Ramos (cell line): ENCODE results near the gene TMEM130.
"Not testable (repeated sequence)": the region's sequence is repeated elsewhere in the genome, so short reads cannot be mapped to it uniquely, and the experiment has no call there.

Experiments used
- in situ Hi-C: fragments of 300-500 bp; cut with MboI; formaldehyde crosslinking; loops from one replicate; pipeline ENCODE4 v1.14.3; 2022; ENCODE audit warnings: low sequenced_read_pairs; ENCODE audit not compliant: unreplicated experiment

Gene TMEM130

DNA sequence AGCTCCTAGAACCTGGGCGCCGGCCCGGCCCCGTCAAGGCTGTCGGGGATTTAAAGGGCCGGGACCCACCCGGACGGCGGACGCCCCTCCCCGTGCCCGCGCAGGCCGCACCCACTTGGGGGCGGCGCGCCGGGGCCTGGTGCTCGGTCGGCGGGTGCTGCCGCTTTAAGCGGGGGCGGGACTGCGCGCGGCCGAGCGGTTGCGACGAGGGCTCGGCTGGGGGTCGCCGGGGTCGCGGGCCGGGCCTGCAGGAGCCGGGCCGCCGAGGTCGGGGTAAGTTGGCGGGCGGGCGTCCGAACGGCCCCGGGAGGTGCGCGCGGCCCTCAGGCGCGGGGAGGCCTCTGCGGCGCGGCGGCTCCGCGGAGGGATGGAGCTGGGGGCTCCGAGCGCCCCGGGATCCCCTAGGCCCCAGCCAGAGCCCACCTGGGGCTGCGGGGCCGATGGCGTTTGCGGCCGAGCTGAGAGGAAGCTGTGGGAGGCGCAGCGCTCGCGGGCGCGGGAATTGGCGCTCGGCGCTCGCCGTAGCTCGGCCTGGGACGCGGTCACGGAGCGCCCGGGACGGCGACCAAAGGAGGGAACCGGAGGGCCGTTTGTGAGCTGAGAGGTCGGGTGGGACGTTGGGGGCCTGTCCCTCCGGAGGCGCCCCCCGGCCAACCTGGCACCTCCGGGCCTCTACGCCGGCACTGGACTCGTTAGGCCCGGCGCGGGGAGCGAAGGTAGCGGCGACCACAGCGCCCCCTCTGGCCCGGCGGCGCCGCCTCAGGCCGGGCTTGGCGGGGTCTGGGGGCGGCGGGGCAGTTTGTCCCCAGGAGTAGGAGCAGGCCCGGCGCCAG, 8.8 kb upstream of the TMEM130 start, which contains the start of gene TRRAP:
TRRAP (plus strand) TSS at position 168 of the 833 bp plus-strand sequence. CDS start 2,619 bp downstream, outside the sequence.
- in situ Hi-C loops: no loop called here

DNA sequence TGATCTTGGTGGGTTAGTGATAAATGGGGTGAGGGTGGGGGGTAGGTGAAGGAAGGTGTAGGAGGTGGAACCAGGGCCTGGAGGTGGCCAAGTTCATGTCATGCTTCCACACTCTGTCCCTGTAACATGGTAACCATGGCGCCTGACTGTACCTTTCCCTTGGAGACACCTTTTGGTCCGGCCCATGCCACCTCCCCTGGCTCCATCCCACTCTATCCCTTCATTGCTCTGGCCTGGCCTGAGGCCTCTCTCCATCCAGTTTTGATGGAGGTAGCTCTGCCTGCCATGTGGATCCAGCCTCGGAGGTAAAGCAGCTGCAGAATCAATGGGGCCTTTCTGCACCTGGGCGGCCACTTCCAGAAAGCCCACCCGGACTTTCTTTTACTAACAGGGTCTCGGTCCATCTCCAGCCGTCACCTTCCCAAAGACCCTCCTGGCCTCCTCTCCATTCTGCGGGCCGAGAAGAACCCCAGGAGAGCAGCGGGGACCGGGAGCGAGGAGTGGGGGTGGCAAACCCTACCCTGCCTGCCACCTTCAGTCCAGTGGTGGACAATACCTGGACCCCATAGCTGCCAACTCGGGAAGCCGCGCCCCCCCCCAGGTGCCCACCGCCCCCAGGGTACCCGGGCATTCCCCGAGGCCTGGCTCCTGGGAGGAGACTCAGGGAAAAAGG, 8.0 kb upstream of the TMEM130 start:
- in situ Hi-C loops: no loop called here

- in situ Hi-C loops: no loop called here
Measured at GRCh38 chr7:98877146-98877545, 7.3 kb upstream of the TMEM130 start.

- in situ Hi-C loops: no loop called here
Measured at GRCh38 chr7:98875501-98875900, 5.7 kb upstream of the TMEM130 start.

GRCh38 chr7:98874942-98875341, 5.1 kb upstream of the TMEM130 start:
- in situ Hi-C loops: no loop called here

GRCh38 chr7:98873610-98874009, 3.8 kb upstream of the TMEM130 start:
- in situ Hi-C loops: not testable (repeated sequence)

DNA sequence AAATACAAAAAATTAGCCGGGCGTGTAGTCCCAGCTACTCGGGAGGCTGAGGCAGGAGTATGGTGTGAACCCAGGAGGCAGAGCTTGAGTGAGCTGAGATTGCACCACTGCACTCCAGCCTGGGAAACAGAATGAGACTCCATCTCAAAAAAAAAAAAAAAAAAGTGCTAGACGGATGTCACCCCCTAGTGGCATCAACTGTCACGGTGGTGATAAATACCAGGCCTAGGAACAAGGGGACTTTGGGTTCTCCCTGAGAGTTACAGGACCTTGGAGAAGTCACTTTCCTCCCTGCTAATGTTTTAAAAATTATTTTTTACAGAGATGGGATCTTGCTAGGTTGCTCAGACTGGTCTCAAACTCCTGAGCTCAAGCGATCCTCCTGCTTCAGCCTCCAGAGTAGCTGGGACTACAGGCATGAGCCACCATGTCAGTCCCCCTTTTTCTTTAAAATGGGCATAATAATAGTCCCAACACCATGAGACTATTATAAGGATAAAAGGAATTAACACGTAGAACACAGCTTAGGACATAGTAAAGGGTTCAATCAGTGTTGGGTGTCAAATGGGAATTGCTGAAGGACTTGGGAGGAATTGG, 2.6 kb upstream of the TMEM130 start:
- in situ Hi-C loops: no loop called here

- in situ Hi-C loops: no loop called here
Measured at GRCh38 chr7:98870807-98871491, 1.1 kb upstream of the TMEM130 start.

DNA sequence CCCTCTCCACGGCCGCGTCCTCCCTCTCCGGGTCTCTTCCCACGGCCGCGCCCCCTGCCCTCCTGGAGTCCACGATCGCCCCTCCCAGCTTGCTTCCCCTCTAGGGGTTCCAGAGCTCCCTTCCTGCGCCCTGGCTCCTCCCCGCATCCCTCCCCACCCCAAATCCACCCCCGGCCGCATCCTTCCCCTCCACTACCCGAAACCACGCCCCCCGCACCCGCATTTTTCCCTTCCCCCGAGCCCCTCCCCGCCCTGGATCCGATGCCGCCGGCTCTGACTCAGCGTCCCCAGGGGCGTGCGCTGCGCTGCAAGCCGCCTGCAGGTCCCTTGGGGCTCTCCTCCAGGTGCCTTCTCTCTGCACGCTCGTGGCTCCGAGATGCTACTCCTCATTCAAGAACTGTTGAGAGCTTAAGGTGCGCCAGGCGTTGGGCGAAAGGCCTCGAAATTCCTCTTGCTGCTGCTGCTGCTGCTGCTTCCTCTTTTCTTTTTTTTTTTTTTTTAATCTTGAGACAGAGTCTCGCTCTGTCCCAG, 372 bp upstream of the TMEM130 start:
- in situ Hi-C loops: no loop called here

- in situ Hi-C loops: no loop called here
Measured at GRCh38 chr7:98869027-98869596, 702 bp downstream of the TMEM130 start.

- in situ Hi-C loops: no loop called here
Measured at GRCh38 chr7:98868450-98868849, 1.4 kb downstream of the TMEM130 start.

GRCh38 chr7:98866765-98867164, 3.0 kb downstream of the TMEM130 start:
- in situ Hi-C loops: no loop called here

DNA sequence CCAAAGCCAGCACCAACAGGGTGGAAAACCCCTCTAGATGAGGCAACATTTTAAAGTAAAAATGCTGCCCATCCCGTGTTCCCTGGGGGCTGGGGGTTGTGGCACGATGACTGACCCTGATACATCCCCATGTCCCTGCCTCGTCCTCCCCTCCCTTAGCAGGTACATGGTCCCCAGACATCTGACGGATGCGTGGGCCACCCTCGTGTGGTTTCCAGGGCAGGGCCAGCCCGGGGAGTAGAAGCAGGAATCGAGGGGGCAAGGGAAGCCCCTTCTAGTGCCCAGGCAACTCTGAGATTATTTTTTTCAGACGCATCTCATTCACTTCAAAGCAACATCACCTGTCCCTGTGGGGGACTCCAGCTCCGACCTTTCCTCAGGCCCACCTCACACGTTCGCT, 3.5 kb downstream of the TMEM130 start:
- in situ Hi-C loops: no loop called here

DNA sequence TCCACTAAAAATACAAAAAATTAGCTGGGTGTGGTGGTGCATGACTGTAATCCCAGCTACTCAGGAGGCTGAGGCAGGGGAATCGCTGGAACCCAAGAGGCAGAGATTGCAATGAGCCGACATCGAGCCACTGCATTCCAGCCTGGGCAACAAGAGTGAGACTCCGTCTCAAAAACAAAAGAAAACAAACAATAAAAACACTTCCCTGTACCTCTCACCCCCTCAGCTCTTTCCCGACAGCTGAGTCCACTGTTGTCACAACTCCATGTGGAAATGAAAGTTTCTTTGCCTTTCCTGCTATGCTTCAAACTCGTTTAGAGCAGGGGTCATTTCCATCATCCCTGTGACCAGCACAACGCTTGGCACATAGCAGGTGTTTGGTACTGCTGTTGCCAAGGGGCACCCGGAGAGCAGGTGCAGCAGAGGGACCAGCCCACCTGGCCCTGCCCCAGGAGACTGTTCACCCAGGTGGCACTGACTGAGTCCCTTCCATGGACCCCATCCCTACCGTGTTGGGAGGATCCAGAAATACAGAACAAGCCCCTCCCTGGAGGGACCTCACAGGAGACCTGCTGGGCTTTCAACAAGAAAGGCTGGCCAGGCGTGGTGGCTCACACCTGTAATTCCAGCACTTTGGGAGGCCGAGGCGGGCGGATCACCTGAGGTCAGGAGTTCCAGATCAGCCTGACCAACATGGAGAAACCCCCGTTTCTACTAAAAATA, 4.9 kb downstream of the TMEM130 start:
- in situ Hi-C loops: no loop called here

DNA sequence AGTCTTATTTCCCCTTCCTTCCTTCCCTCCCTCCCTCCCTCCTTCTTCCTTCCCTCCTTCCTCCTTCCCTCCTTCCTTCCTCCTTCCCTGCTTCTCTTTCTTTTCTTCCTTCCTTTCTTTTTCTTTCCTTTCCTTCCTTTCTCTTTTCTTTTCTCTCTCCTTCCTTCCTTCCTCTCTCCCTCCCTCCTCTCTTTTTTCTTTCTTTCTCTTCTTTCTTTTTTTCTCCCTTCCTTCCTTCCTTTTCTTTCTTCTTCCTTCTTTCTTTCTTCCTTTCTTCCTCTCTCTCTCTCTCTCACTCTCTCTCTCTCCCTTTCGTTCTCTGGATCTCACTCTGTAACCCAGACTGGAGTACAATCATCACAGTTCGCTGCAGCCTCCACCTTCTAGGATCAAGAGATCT, 6.2 kb downstream of the TMEM130 start:
- in situ Hi-C loops: no loop called here

GRCh38 chr7:98862716-98863420, 6.9 kb downstream of the TMEM130 start:
- in situ Hi-C loops: no loop called here

- in situ Hi-C loops: no loop called here
Measured at GRCh38 chr7:98862203-98862602, 7.6 kb downstream of the TMEM130 start.

- in situ Hi-C loops: no loop called here
Measured at GRCh38 chr7:98860071-98860470, 9.7 kb downstream of the TMEM130 start.
